Hematopoietic multipotent progenitor cell treated with erythropoietin and hydrocortisone succinate and interleukin-3 and kit ligand, for 8 days (in vitro differentiated cells): ENCODE data around the gene DSCAML1.

Experiments
- DNase-seq: peaks from one replicate; pipeline ENCODE4 v3.0.0-alpha.2; 2015

The DSCAML1 gene

GRCh38 chr11:117480221-117480620 lies 316.8 kb downstream of the DSCAML1 start:
- DNase-seq: no peak

DNA sequence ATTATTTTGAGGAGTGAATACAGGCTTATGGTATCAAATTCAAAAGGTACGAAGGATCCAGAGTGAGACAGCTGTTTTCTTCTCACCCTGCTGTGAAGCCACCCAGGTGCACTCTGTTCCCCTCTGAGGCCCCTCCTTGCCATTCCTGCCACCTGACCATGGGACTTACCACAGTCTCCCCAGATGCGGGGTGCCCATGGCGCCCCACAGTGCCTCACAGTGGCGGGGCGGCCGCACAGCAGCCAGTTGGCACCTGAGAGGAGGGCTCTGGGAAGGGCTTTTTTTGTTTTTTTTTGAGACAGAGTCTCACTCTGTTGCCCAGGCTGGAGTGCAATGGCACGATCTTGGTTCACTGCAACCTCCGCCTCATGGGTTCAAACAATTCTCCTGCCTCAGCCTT lies 317.6 kb downstream of the DSCAML1 start:
- DNase-seq: no peak

- DNase-seq: no peak
These were observed 318.1 kb downstream of the DSCAML1 start for GRCh38 chr11:117478926-117479325.

DNA sequence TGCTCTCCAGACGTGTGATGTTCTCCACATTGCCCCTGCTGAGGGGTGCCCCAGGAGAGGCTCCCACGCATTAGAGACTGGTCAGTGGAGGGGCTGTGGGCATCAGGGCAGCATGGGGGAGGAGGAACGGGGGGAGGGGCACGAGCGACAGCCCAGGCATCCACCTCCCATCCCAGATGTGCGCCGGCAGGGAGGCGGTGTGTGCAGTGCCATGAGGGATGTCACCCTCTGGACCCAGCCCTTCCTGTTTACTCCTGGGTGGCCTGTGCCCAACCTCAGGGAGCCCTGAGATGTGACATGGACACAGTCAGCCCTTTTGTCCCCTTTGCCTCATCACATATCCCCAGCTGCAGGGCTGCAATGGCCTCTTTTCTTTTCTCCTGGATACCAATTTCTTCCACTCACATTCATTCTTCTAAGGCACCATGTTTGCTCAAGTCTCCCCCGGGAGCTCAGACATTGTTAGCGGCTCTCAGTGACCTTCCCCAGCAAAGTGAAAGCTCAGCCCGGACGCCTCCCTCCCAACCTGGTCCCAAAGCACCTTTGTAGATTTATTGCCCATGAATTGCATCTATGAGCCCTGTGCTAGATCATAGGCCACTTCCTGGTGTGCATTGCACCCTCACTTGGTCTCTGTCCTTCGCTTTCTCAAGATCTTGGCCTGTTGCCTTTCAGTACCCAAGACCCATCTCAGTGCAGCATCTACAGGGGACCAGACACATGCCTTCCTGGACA lies 318.7 kb downstream of the DSCAML1 start:
- no peak for DNase-seq

DNA sequence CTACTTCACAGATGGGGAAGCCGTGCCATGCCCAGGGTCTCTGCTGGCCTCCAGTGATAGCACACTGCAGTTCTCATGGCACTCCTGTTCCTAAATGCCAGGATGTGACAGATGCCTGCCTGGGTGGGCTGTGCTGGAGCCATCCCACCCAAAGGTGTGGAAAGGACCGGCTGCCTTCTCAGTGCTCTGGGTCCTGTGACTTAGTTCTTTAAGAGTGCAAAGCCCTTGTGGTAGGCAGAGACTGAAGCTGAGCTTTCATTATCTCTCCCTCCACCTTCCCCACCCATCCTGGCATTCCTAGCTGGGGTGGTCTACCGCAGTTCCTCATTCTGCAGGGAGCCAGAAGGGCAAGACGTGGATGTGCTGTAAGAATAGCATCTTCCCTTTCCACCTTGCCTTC lies 319.3 kb downstream of the DSCAML1 start:
- DNase-seq: no peak

- no peak for DNase-seq
These were observed 320.4 kb downstream of the DSCAML1 start for GRCh38 chr11:117476531-117477142.

GRCh38 chr11:117475716-117476530 lies 321.1 kb downstream of the DSCAML1 start:
- DNase-seq: no peak

DNA sequence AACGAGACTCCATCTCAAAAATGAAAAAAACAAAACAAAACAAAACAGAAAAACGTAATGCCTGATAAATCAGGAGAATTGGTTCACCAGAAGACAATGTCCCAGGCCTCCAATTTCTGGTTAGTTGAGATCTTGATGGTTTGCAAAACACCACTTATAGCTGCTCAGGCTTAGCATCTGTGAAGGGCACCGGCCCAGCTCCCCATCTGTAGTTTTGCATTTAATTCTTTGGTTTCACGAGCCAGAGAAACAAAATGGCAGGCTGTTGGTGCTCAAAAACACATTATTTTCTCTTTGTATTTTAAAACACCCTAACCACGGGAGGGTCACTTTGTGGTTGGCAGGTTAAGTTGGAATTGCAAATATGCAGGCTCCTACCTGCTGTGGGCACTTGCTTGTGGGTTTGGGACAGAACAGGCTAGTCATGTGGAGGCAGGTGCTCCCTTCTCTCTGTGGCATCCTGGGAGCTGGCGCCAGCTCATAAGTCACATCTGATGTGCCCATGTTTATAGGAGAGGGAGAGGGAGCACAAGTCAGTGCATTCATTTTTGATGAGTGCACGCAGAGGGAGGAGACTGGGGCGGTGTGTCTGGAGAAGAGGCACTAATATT lies 323.4 kb downstream of the DSCAML1 start:
- DNase-seq: no peak

DNA sequence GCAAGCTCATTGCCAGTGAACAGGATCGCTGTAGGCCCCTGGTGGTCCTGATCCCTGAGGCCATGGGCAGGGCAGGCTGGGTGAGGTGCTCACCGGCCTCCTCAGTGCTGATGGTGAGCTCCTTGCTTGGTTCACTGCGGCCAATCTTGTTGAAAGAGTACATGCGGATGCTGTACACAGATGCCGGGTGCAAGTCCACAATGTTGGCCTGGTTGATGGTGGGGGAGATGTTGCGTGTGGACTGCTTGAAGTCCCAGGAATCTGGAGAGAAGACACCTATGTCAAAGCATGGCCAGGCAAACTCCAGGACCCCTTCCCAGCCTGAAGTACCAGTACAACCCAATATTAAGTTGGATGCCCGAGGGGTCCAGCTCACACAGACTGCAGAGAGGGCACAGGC lies 325.2 kb downstream of the DSCAML1 start:
- no peak for DNase-seq

- no peak for DNase-seq
These were observed 326.4 kb downstream of the DSCAML1 start for GRCh38 chr11:117470576-117470975.

DNA sequence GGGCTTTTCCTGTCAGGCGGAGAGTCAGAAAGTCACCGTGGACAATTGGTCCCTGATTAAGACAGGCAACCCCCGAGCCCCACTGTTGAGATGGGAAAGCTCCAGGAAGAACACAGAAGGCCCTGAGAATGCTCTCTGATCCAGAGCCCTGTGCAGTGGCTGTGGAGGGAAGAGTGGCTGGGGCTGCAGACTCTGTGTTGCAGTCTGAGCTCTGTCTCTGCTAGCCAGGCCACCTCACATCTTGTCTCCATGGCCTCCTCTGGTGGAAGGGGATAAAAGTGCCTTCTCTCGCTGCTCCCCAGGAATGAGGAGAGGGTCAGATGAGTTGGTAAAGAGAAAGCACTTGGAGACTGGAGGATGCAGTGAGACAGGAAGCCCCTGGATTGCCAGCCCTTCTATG lies 328.1 kb downstream of the DSCAML1 start:
- no peak for DNase-seq

DNA sequence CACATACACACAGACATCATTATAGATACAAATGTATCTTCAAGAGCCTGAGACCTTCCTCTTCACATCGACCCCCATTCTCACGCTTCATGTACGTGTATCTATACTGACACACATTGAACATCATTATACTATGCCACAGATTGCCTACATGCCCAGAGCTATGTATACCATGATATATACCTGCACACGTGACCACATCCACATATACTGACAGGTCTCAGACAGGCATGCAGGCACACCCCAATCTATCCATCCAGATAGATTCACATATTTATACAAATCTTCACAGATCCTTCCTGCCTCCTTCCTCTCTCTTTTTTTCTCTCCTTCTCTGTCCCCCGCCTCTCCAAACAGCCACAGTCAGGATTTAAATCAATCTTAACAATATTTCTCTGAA lies 329.2 kb downstream of the DSCAML1 start:
- no peak for DNase-seq

DNA sequence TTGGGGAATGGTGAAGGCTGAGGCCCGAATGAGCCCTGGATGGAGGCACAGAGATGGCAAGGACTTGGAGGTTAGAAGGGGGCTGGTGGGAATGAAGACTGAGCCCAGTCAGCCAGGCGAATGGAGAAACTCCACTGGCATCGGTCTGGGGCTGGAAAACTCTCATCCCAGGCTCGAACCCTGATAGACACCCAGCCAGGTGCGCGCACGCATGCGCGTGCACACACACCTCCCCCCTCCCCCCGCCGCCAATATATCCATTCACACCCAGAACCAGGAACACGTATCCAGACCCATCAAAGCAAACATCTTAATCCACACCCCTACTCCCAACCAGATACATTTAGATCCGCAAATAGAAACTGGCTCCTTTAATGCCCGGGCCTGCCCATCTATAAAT lies 330.1 kb downstream of the DSCAML1 start:
- no peak for DNase-seq

GRCh38 chr11:117465236-117465997 lies 331.6 kb downstream of the DSCAML1 start:
- DNase-seq: no peak

GRCh38 chr11:117464778-117465177 lies 332.2 kb downstream of the DSCAML1 start:
- no peak for DNase-seq

DNA sequence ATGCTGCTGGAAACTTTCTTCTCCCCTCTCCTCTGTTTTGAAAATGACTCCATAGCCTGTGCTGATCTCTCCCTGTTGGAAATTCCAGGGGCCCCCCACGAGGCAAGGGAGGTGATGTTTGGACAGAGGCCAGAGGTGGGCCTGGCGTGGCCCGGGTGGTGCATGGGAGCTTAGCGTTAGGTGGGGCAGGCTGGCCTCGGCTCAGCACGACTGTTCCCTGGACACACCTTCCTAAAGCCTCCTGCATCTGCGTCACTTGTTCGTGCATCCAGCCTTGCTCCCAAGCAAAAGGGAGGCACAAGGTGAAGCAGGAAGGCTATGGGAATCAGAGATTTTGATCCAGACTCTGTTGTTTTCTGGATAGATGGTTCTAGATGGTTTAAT lies 334.2 kb downstream of the DSCAML1 start:
- DNase-seq: no peak

DNA sequence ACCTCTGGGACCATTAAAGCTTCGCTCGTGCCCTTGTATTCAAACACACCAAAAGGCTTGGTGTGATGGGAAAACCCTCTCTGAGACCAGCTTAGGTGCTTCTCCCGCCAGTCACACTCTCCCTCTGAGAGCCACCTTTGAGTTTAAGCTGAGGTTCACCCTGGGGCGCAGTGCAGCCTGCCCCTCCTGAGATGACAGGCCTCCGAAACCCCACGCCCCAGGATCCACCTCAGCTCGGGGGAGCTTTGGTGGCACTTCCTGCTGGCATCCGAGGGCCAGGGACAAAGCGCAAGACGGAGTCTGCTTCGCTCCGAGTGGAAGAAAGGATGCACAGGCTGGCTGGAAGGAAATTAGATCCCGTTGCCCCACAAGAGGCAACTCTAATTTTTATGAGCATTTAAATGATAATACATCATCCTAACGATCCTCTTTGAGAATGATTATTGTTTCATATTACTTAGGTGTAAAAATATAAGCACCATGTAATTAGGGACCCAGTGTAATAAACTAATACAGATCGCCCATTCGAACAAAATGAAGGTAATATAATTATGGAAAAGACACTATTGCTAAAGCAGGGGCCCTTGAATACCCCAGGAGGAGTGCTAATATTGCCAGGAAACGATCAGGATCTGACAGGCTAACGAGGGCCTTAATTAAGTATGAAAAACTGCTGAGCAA lies 334.7 kb downstream of the DSCAML1 start:
- no peak for DNase-seq

DNA sequence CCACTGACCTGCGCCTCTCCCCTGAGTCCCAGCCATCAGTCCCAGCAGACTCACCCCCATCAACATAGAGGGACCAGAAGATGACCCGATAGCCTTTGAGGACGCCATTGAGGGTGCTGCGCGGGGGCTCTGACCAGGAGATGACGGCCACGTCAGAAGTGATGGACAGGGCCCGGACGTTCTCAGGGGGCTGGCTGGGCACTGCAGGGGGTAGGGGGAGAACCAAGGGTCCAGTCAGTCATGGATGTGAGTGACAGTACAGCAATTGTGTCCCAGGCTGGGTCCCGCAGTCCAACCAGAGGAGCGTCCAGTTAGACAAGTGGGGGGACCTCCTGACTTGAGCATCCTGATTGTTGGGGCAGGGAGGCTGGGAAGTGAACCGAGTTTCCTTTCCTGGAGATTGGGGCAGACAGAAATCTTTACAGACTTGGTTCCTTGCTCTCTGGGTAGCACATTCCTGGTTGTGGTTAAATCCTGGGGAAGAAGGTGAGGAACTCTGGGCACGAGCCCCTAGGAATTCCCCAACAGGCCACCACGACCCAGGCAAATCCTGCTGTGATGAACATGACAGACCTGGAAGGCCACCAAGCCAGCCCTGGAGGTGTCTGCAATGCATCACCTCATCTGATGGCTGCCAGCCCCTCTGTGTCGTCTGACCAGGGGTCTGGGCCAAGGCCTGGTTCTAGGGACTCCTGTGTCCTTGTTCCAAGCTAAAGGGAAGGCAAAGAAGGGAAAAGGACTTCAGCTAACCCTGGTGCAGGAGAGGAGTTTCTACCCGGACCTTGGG lies 335.4 kb downstream of the DSCAML1 start:
- DNase-seq: no peak

DNA sequence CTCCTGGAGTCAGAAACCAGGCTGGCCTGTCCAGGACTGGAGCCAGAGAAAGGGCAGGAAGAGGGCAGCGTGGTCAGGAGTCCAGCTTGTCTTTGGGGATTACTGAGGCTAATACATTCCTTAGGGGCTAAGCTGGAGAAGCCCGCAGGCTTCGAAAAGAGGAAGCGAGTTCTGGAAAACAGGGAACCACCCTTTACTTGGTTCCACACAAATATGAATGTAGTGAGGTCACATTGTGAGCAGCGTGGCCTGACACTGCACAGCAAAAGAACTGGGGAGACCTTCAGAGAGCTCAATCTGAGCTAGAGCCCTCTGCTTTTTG lies 337.1 kb downstream of the DSCAML1 start:
- DNase-seq: no peak

GRCh38 chr11:117459123-117459978 lies 337.7 kb downstream of the DSCAML1 start:
- no peak for DNase-seq
